Kidney epithelial cell (primary cell): ENCODE results near the gene FAM174C. TPM values are rescaled to one million over a fixed set of nuclear protein-coding genes. Genes with fewer than 3 reads are reported as not detected.
A peak's percentile ranks its signal among the peaks of the same experiment; 100 is the strongest.

Experiments used
- DNase-seq: peaks from one replicate; pipeline ENCODE4 v3.0.0-alpha.2; 2010; ENCODE audit warnings: low read depth
- H3K27me3 ChIP-seq: 2 replicates; pipeline ENCODE4 v1.6.0; 2011; ENCODE audit warnings: low read length; ENCODE audit not compliant: control insufficient read depth, insufficient read depth
- H3K36me3 ChIP-seq: 2 replicates; pipeline ENCODE4 v1.5.1; 2011; ENCODE audit warnings: low read length; ENCODE audit not compliant: control insufficient read depth, insufficient read depth
- H3K4me3 ChIP-seq: 2 replicates; pipeline ENCODE4 v1.5.1; 2011; ENCODE audit warnings: low read depth, mild to moderate bottlenecking, control low read depth, low read length
- CTCF ChIP-seq: IDR thresholded peaks from 2 replicates; pipeline ENCODE4 v1.5.1; 2011; ENCODE audit warnings: mild to moderate bottlenecking, moderate library complexity, low read length, control low read depth, inconsistent platforms; ENCODE audit not compliant: insufficient read depth, poor library complexity, severe bottlenecking
- total RNA-seq: library from RNA; depleted of rRNA; stranded (reverse); fragments of >200 nt; gene quantifications from 2 replicates; pipeline ENCODE4 v1.2.3, GENCODE V29; 2015

Gene FAM174C
- 58.5 and 75.0 TPM in 2 replicates for total RNA-seq

GRCh38 chr19:1275260-1275975, at the start of gene FAM174C:
Gene FAM174C, plus strand, starts transcription at chr19:1275530. Its CDS starts 20 bp downstream, at chr19:1275550.
- Histone ChIP-seq H3K4me3 (peak within 1 kb of the TSS; percentile 56), H3K36me3 (peaks cover 7% of the 10 kb centered on the region), H3K27me3 (no peaks in the 10 kb centered on the region)
- DNase-seq: peak; percentile 74
- no peak for TF ChIP-seq CTCF

- Histone ChIP-seq H3K27me3 (no peaks in the 10 kb centered on the region), H3K36me3 (no peaks in the 10 kb centered on the region), H3K4me3 (no peak overlapping the region)
- no peak for TF ChIP-seq CTCF
- DNase-seq: no peak
Measured at GRCh38 chr19:1226227-1226518, 49.2 kb upstream of the FAM174C start.

GRCh38 chr19:1226522-1227303, 48.6 kb upstream of the FAM174C start:
- no peak for DNase-seq
- no peak for TF ChIP-seq CTCF
- Histone ChIP-seq H3K27me3 (no peaks in the 10 kb centered on the region), H3K4me3 (no peak overlapping the region), H3K36me3 (peaks cover 1% of the 10 kb centered on the region)

GRCh38 chr19:1227304-1228054, 47.9 kb upstream of the FAM174C start:
- Histone ChIP-seq H3K4me3 (no peak overlapping the region), H3K27me3 (no peaks in the 10 kb centered on the region), H3K36me3 (peaks cover 2% of the 10 kb centered on the region)
- DNase-seq: no peak
- TF ChIP-seq CTCF: no peak

- Histone ChIP-seq H3K4me3 (no peak overlapping the region), H3K27me3 (no peaks in the 10 kb centered on the region), H3K36me3 (peaks cover 2% of the 10 kb centered on the region)
- TF ChIP-seq CTCF: no peak
- no peak for DNase-seq
Measured at GRCh38 chr19:1228161-1228957, 47.0 kb upstream of the FAM174C start.
